Right cardiac atrium (tissue), 5 donors: ENCODE data around the gene GRIN3B. TPM values are rescaled to one million over a fixed set of nuclear protein-coding genes. Genes with fewer than 3 reads are reported as not detected.

Experiments
- ATAC-seq, 2 donors: fragments of 200-7000 bp; cut with Tn5 transposase; one replicate each; pipeline versions ENCODE4 v1.8.0 to v1.9.1; 2020; ENCODE audit warnings: moderate library complexity in 2 of 2, mild to moderate bottlenecking in 1 of 2
- DNase-seq, 3 donors: peaks; one replicate each; pipeline ENCODE4 v3.0.0-alpha.2; 2020
- H3K27ac ChIP-seq: one replicate; pipeline ENCODE4 v1.5.1; 2013; ENCODE audit warnings: mild to moderate bottlenecking, low read length, control low read depth, moderate library complexity
- H3K27me3 ChIP-seq: one replicate; pipeline ENCODE4 v1.6.1; 2013; ENCODE audit not compliant: control insufficient read depth, insufficient read depth
- H3K4me1 ChIP-seq: one replicate; pipeline ENCODE4 v1.6.1; 2013; ENCODE audit warnings: low read length; ENCODE audit not compliant: control insufficient read depth, insufficient read depth
- H3K4me3 ChIP-seq: one replicate; pipeline ENCODE4 v1.5.1; 2013; ENCODE audit warnings: low read length, control low read depth
- H3K9me3 ChIP-seq: one replicate; pipeline ENCODE4 v1.6.1; 2013; ENCODE audit warnings: low read length; ENCODE audit not compliant: control insufficient read depth
- WGBS: extraction: QIAGEN DNeasy Blood & Tissue Kit; methylation state at CpG from one replicate; pipeline ENCODE4 v1.1.7; 2013; 5-methylcytosine and 5-hydroxymethylcytosine counted together
- intact Hi-C, 4 donors: fragments of 100-400 bp; cut with DNase I; formaldehyde crosslinking; loops; one replicate each; pipeline versions ENCODE4 v1.11.0 to v1.14.0; 2022 to 2023
- polyA plus RNA-seq: library from polyadenylated mRNA; stranded (reverse); fragments of 200-250 nt; gene quantifications from one replicate; pipeline ENCODE4 v1.2.3, GENCODE V29; 2013
- total RNA-seq, 4 donors: library from RNA; stranded (reverse); fragmentation: NEBNext Ultra II Directional; extraction: Animal tissue kit (Norgen Biotek cat#: 25700); gene quantifications; one replicate each; pipeline ENCODE4 v1.2.1, GENCODE V29; 2021
- donor health status: healthy with polysubstance abuse.
- donor health status: DM: no; HTN: yes; CAD: no.
- donor health status: DM: no; HTN: no; CAD: no.
- donor health status: DM: no; HTN: yes; CAD: no; lungs with severe emphysema.
- donor health status: DM: yes; HTN: yes; CAD: no.

The GRIN3B gene
- total and polyA plus RNA-seq, 5 donors, result 0.06 TPM; not detected in 4

GRCh38 chr19:1010586-1011510 is 10.6 kb downstream of the GRIN3B start:
- WGBS, result 92% methylated on average over 56 of the region's 56 CpGs
- H3K27me3 ChIP-seq, result no peaks in the 10 kb centered on the region
- no peak overlapping the region for H3K27ac ChIP-seq
- no peaks in the 10 kb centered on the region for H3K4me1 ChIP-seq
- intact Hi-C loops, result no loop called here
- H3K4me3 ChIP-seq, result no peak overlapping the region
- peak; percentile 19 to 68 (median 54) for DNase-seq
- H3K9me3 ChIP-seq, result no peaks in the 10 kb centered on the region
- no peak for ATAC-seq

DNA sequence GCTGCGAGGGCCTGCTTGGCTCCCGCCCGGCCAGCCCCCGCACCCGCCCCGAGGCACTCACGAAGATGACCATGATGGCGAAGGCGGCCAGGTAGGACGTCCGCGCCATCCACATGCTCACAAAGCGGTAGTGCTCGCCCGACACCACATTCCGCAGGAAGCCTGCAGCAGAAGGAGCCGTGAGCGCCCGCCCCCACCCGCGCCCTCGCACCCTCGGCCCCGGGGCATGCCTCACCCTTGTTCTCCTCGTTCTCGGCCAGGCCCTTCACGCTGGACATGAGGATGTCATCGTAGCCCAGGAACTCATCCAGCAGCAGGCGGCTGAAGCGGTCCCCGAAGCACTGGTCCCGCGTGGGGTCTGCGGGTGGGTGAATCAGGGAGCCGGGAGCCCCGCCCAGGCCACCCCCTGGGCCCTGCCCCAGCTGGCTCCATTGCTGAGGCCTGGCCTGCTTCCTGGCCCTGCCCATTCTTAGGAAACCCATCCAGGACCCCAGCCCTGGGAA is 11.7 kb downstream of the GRIN3B start:
- no peak overlapping the region for H3K4me3 ChIP-seq
- ATAC-seq (no peak), DNase-seq (peak in 2 of 3 donors; percentile 52 to 68)
- peaks cover 5% of the 10 kb centered on the region for H3K4me1 ChIP-seq
- H3K9me3 ChIP-seq, result no peaks in the 10 kb centered on the region
- no peaks in the 10 kb centered on the region for H3K27me3 ChIP-seq
- H3K27ac ChIP-seq, result no peak overlapping the region
- 95% methylated on average over 36 of the region's 36 CpGs for WGBS
- intact Hi-C loops, result no loop called here

- Histone ChIP-seq H3K4me3 (no peak overlapping the region), H3K27ac (no peak overlapping the region), H3K9me3 (no peaks in the 10 kb centered on the region), H3K4me1 (peaks cover 10% of the 10 kb centered on the region), H3K27me3 (no peaks in the 10 kb centered on the region)
- ATAC-seq (no peak), DNase-seq (peak in 1 of 3 donors; percentile 56)
- 92% methylated on average over 18 of the region's 18 CpGs for WGBS
- intact Hi-C loops, result no loop called here
Observed at GRCh38 chr19:1012334-1012733, 12.1 kb downstream of the GRIN3B start.

DNA sequence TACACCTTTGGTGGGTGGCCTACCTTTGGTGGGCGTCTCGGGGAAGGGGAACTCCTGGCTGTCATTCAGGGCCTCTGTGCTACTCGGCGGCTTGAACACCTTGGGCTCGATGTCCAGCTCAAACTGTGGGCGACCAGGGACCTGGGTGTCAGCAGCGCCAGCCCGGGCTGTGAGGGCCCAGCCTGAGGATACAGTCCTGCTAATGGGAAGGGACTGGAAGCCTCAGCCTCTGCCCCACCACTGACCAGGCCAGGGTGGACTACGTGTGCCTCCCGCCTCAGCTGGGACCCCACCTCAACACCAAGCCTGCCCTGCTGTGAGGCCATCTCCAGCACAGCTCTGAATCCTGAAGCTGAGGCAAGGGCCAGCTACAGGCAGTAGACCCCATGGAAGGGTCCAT is 13.0 kb downstream of the GRIN3B start:
- intact Hi-C loops, result no loop called here
- Histone ChIP-seq H3K9me3 (no peaks in the 10 kb centered on the region), H3K4me1 (peaks cover 18% of the 10 kb centered on the region), H3K4me3 (no peak overlapping the region), H3K27ac (no peak overlapping the region), H3K27me3 (no peaks in the 10 kb centered on the region)
- 92% methylated on average over 10 of the region's 10 CpGs for WGBS
- ATAC-seq (no peak), DNase-seq (no peak)

GRCh38 chr19:1014161-1015060 is 14.2 kb downstream of the GRIN3B start:
- Histone ChIP-seq H3K27me3 (no peaks in the 10 kb centered on the region), H3K4me1 (peaks cover 26% of the 10 kb centered on the region), H3K27ac (no peak overlapping the region), H3K9me3 (no peaks in the 10 kb centered on the region), H3K4me3 (no peak overlapping the region)
- ATAC-seq (no peak), DNase-seq (peak in 1 of 3 donors; percentile 59)
- intact Hi-C loops, result no loop called here
- 92% methylated on average over 49 of the region's 49 CpGs for WGBS

DNA sequence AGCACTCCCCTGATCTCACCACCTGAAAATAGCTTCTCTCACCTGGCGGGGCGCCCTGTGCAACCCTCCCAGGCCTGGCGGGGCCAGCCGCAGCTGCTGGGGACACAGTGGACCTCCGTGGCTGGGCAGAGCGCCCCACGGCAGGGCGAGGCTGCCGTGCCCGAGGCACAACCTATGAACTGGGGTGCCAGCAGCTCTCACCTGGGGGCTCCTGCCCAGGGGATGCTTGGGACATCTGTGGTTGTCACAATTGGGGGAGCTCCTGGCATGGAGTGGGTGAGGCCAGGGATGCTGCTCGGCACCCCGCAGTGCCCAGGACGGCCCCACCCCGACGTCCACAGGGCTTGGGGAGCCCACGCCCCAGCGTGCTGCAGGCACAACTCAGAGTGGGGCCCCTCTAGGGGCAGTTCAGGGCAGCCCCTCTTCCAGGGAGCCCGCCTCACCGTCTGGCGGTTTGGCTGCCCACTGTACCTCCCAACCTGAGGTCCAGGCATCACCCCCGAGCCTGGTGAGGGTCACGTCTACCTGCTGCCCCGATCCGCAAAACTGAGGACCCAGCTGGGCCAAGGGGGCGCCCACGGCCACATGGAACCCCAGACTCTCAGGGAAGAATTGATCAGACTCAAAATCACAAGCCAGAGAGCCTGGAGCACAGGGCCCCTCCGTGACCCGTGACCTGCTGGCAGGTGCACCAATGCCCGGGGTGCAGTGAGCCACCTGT is 15.0 kb downstream of the GRIN3B start:
- Histone ChIP-seq H3K4me1 (peaks cover 26% of the 10 kb centered on the region), H3K27ac (no peak overlapping the region), H3K9me3 (no peaks in the 10 kb centered on the region), H3K27me3 (no peaks in the 10 kb centered on the region), H3K4me3 (no peak overlapping the region)
- 87% methylated on average over 29 of the region's 29 CpGs for WGBS
- peak in 1 of 3 donors; percentile 67 for DNase-seq
- intact Hi-C loops, result no loop called here
- no peak for ATAC-seq

GRCh38 chr19:1015782-1016646 is 15.8 kb downstream of the GRIN3B start:
- no peak overlapping the region for H3K4me3 ChIP-seq
- DNase-seq (peak in 1 of 3 donors; percentile 58), ATAC-seq (no peak)
- no peaks in the 10 kb centered on the region for H3K27me3 ChIP-seq
- H3K4me1 ChIP-seq, result peaks cover 26% of the 10 kb centered on the region
- intact Hi-C loops, result no loop called here
- WGBS, result 56% methylated on average over 31 of the region's 31 CpGs
- no peaks in the 10 kb centered on the region for H3K9me3 ChIP-seq
- H3K27ac ChIP-seq, result no peak overlapping the region

DNA sequence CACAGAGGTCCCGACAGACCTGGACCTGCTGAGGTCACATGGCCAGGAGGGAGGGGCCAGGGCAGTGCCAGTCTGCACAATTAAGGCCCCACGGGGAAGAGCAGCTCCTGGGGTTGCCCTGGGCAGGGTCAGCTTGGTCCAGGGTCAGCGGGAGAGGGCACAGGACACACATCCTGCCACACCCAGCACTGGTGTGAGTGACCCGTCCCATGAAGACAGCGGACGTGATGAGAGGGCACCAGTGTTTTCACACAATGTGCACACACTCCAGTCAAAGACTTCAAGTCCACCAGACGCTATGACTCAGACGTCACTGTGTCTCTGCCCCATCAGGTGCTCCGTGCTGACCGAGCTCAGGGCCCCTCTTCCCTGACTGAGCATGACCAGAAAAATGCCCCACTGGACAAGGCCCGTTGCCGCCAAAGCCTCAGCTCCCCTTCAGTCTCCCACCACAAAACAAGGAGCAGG is 16.5 kb downstream of the GRIN3B start:
- Histone ChIP-seq H3K9me3 (no peaks in the 10 kb centered on the region), H3K27ac (no peak overlapping the region), H3K4me3 (no peak overlapping the region), H3K4me1 (peaks cover 26% of the 10 kb centered on the region), H3K27me3 (no peaks in the 10 kb centered on the region)
- 36% methylated on average over 12 of the region's 12 CpGs for WGBS
- intact Hi-C loops, result no loop called here
- peak in 1 of 2 donors; percentile 9 for ATAC-seq
- DNase-seq, result no peak

GRCh38 chr19:1017115-1017905 is 17.1 kb downstream of the GRIN3B start:
- Histone ChIP-seq H3K4me1 (peaks cover 26% of the 10 kb centered on the region), H3K9me3 (no peaks in the 10 kb centered on the region), H3K4me3 (no peak overlapping the region), H3K27ac (no peak overlapping the region), H3K27me3 (no peaks in the 10 kb centered on the region)
- DNase-seq, result peak in 1 of 3 donors; percentile 63
- 55% methylated on average over 24 of the region's 24 CpGs for WGBS
- peak in 1 of 2 donors; percentile 29 for ATAC-seq
- intact Hi-C loops, result no loop called here
